Chondrocyte (in vitro differentiated cells): Measurements from ENCODE around the gene ALCAM. TPM values are rescaled to one million over a fixed set of nuclear protein-coding genes. Genes with fewer than 3 reads are reported as not detected.
A peak's percentile ranks its signal among the peaks of the same experiment; 100 is the strongest.

Experiments used
- DNase-seq: peaks from one replicate; pipeline ENCODE4 v3.0.0; 2021; ENCODE audit warnings: mixed read lengths, low spot score
- H3K27ac Mint-ChIP-seq: one replicate; pipeline ENCODE4 v1.8.0; 2021; ENCODE audit warnings: mild to moderate bottlenecking, moderate library complexity, mixed read lengths; ENCODE audit not compliant: unreplicated experiment
- H3K27me3 Mint-ChIP-seq: 2 replicates; pipeline ENCODE4 v1.8.0; 2021; ENCODE audit warnings: low read depth, mixed read lengths
- H3K36me3 Mint-ChIP-seq: 2 replicates; pipeline ENCODE4 v1.8.0; 2021; ENCODE audit warnings: low read depth, mixed read lengths
- H3K4me1 Mint-ChIP-seq: 2 replicates; pipeline ENCODE4 v1.8.0; 2021; ENCODE audit warnings: low read depth, mild to moderate bottlenecking, mixed read lengths
- H3K4me3 Mint-ChIP-seq: one replicate; pipeline ENCODE4 v1.8.0; 2021; ENCODE audit warnings: mild to moderate bottlenecking, moderate library complexity, mixed read lengths; ENCODE audit not compliant: unreplicated experiment
- H3K9me3 Mint-ChIP-seq: 2 replicates; pipeline ENCODE4 v1.8.0; 2021; ENCODE audit warnings: low read depth, mixed read lengths
- total RNA-seq: library from RNA; stranded (reverse); gene quantifications from 3 replicates; pipeline ENCODE4 v1.2.1, GENCODE V29; 2021
- TF ChIP-seq, protein P1 (sequence below): fragments of 200-600 bp; sonication (generic); IDR thresholded peaks from 2 replicates; pipeline ENCODE4 v1.5.0; 2021; ENCODE audit warnings: antibody characterized with exemption, mild to moderate bottlenecking, moderate library complexity

ALCAM gene
- total RNA-seq, 1 donor from 2014 or later = 270 TPM

DNA sequence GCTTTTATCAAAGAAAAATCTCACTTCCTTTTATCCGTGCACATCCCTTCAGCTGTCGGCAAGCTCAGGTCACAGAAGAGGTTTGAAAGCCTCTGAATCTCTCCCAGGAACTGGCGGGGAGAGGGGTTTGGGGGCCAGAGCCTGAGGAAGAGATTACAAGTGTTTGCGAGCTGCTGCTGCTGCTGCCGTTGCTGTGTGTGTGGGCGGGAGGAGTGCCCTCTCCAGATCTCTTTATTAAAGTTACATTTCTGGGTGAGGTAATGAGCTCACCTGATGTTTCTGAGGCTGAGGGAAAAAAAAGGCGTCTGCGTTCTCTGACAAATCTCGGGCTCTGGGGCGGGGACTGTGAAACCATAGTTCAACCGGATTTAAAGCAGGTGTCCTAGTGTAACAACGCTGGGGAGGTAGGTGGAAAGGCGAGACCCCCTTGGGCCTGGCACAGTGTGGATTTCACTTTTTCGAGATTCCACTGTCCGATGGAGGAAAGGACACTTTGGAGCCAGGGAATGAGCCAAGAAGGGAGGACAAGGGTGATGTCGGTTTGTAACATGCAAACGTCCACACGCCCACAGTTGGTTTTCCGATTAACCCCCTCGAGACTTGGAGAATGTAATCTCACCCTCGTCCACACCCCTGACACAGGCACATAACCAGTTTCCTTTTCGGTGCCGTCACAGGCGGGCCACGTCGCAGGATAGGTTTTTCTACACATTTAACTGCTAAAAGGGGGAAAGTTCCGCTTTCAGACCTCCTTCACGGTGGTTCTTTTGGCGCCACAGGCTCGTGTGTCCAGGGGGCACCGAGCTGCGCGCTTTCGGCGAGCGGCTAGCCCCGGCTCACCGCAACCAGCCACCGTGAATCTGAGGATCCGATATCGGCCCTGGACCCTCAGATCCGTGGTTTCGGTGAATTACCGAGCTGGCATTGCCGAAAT is 2.1 kb downstream of the ALCAM start:
- peak overlapping the region; percentile 97 for H3K4me3 Mint-ChIP-seq
- peak overlapping the region; percentile 95 for H3K27ac Mint-ChIP-seq
- H3K9me3 Mint-ChIP-seq = no peaks in the 10 kb centered on the region
- peak; percentile 68 for DNase-seq
- TF ChIP-seq, protein P1, sequence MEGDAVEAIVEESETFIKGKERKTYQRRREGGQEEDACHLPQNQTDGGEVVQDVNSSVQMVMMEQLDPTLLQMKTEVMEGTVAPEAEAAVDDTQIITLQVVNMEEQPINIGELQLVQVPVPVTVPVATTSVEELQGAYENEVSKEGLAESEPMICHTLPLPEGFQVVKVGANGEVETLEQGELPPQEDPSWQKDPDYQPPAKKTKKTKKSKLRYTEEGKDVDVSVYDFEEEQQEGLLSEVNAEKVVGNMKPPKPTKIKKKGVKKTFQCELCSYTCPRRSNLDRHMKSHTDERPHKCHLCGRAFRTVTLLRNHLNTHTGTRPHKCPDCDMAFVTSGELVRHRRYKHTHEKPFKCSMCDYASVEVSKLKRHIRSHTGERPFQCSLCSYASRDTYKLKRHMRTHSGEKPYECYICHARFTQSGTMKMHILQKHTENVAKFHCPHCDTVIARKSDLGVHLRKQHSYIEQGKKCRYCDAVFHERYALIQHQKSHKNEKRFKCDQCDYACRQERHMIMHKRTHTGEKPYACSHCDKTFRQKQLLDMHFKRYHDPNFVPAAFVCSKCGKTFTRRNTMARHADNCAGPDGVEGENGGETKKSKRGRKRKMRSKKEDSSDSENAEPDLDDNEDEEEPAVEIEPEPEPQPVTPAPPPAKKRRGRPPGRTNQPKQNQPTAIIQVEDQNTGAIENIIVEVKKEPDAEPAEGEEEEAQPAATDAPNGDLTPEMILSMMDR = no peak
- no peaks in the 10 kb centered on the region for H3K27me3 Mint-ChIP-seq
- H3K4me1 Mint-ChIP-seq = peaks cover 59% of the 10 kb centered on the region
- peaks cover 4% of the 10 kb centered on the region for H3K36me3 Mint-ChIP-seq

DNA sequence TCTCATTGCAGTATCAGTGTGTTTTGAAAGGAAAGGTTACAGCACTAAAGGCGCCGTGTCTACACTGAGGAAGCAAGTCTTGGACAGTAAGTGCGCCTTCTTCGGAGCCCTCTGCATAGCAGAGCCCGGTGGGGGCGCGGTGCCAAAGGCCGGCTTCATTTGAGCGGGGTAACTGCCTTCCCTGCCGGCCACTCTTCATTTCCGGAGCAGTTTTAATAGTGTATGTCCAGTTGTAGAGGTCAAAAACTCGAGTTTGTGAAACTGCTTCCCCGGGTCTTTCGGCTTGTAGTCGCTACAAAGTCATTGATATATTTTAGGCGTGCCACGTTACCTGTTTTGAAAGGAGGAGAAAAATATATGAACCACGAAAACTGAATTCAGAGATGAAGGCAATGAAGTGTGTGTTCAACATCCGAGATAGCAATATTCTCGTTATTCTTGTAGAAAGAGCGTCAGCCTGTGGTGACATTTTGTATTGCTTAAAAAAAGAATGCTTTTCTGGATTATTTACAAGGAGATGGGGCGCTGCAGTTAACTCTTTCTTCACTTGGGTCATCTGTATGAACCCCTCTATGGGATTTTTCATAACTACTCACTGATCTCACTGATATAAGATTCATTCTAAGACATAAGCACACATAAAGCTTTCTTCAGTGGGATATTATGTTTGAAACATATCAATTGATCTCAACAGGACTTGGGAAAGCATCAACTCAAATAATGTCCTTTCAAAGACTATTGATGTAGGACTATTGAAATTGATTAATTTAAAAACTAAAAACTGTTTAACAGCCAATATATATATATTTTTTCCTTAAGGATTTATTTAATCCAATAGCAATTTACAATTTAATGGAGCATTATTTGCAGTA is 3.0 kb downstream of the ALCAM start:
- DNase-seq = peak; percentile 84
- H3K4me1 Mint-ChIP-seq = peaks cover 52% of the 10 kb centered on the region

DNA sequence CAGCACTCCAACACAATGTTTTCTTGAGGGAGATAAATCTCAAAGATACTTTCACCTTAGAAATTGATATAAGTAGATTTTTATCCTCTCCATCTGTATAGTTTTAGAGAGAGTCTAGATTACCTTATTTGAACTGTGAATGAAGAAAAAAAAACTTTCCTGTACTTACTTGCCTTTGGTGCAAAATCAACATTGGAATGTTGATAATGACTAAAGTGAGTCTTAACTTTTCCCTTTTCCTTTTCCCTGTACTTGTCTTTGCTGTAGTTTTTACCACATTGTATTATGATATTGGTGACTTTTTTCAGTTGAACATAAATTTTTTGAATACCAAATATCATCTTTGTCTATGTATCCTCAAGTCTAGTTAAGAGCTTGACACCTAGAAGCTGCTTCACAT is 6.7 kb downstream of the ALCAM start:
- Mint-ChIP-seq H3K36me3 (peaks cover 5% of the 10 kb centered on the region), H3K27me3 (no peaks in the 10 kb centered on the region), H3K27ac (peak overlapping the region; percentile 49), H3K9me3 (no peaks in the 10 kb centered on the region), H3K4me1 (peaks cover 54% of the 10 kb centered on the region), H3K4me3 (no peak overlapping the region)
- DNase-seq = no peak
- TF ChIP-seq, protein P1 = no peak

More for the DNA sequence above, 3.0 kb downstream of the ALCAM start:
- peak overlapping the region; percentile 97 for H3K4me3 Mint-ChIP-seq
- H3K36me3 Mint-ChIP-seq = peaks cover 4% of the 10 kb centered on the region
- H3K27ac Mint-ChIP-seq = peak overlapping the region; percentile 95
- no peaks in the 10 kb centered on the region for H3K27me3 Mint-ChIP-seq
- TF ChIP-seq, protein P1 = peak; percentile 88
- no peaks in the 10 kb centered on the region for H3K9me3 Mint-ChIP-seq

DNA sequence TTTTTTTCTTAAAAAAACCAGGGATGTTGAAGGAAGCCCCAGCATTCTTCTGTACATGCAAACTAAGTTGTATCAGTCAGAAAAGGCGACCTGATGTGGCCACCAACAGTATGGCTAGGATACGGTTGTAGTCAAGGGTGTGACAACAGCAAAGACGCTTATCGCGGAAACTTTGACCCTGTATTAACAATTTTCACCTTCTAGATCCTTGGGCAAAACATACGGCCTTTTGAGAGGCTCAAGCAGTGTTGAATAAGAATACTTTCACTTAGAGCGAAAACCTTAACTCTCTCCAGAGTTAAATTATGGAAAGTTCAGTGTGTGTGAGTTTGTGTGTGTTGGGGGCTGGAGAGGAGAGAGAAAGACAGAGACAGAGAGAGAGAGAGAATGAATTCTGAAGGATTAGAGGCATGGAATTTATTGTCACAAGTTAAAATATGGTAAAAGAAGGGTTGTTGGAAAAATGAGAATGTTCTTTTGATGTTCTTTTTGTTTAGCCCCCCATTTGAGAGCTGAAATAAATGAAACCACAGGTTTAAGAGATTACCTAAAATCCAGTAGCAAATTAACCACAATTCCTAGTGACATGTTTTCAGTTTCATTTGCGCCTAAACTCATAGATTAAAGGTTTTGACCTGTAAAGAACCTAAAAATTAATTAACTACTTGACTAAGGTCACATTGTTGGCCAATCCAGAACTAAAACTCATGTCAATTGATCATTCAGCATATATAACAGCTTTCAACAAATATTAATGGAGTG is 9.2 kb downstream of the ALCAM start:
- Mint-ChIP-seq H3K4me3 (no peak overlapping the region), H3K27ac (no peak overlapping the region), H3K36me3 (peaks cover 3% of the 10 kb centered on the region), H3K9me3 (no peaks in the 10 kb centered on the region), H3K4me1 (peaks cover 46% of the 10 kb centered on the region), H3K27me3 (no peaks in the 10 kb centered on the region)
- TF ChIP-seq, protein P1 = no peak
- DNase-seq = no peak
